Keratinocyte (primary cell): Measurements from ENCODE around the gene ZC3H18.

Experiments used
- EZH2 ChIP-seq: IDR thresholded peaks from one replicate; pipeline ENCODE4 v1.6.1; 2012; ENCODE audit warnings: inconsistent platforms, mild to moderate bottlenecking, low read length, moderate library complexity
- TF ChIP-seq, protein P1 (sequence below), 3 experiments: IDR thresholded peaks in 1 of 3; conservative IDR thresholded peaks in 1 of 3; optimal IDR thresholded peaks in 1 of 3; 2 replicates in 2 of 3; 3 replicates in 1 of 3; pipeline versions ENCODE3 to v1.5.1; 2011; ENCODE audit warnings: low read length in 3 of 3, mild to moderate bottlenecking in 3 of 3, moderate library complexity in 2 of 3, control low read depth in 1 of 3, inconsistent platforms in 1 of 3; ENCODE audit not compliant: insufficient read depth in 2 of 3; ENCODE audit errors: extremely low read depth in 1 of 3

DNA sequence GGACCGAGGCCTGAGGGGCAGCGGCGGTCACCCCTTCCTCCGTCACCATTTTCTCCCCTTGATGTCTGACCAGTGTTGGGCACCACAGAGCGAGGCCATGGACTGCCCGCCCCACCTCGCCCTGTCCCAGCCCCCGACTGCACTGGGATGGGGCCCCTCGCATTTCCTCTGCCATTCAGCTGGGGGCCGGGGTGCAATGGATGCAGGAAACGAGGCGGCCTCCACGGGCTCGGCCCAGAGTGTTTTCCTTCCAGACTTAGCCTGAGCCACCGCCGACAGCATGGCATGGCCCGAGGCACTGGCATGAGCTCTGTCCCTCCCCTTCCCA is 44.6 kb upstream of the ZC3H18 start:
- TF ChIP-seq, protein P1, sequence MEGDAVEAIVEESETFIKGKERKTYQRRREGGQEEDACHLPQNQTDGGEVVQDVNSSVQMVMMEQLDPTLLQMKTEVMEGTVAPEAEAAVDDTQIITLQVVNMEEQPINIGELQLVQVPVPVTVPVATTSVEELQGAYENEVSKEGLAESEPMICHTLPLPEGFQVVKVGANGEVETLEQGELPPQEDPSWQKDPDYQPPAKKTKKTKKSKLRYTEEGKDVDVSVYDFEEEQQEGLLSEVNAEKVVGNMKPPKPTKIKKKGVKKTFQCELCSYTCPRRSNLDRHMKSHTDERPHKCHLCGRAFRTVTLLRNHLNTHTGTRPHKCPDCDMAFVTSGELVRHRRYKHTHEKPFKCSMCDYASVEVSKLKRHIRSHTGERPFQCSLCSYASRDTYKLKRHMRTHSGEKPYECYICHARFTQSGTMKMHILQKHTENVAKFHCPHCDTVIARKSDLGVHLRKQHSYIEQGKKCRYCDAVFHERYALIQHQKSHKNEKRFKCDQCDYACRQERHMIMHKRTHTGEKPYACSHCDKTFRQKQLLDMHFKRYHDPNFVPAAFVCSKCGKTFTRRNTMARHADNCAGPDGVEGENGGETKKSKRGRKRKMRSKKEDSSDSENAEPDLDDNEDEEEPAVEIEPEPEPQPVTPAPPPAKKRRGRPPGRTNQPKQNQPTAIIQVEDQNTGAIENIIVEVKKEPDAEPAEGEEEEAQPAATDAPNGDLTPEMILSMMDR (optimal IDR thresholded peaks at IDR 0.05 in 1 of 3, IDR thresholded peaks at IDR 0.05 in 1 of 3, conservative IDR thresholded peaks at IDR 0.05 in 1 of 3; ENCODE audit: extremely low read depth in 1 of 3, insufficient read depth in 2 of 3, low read length in 3 of 3) = no peak
- TF ChIP-seq EZH2 = no peak
